CD4-positive, alpha-beta T cell treated with Interferon alpha-2 for 1 hour (primary cell): ENCODE data around the gene SRL.
"Not testable (repeated sequence)": the region's sequence is repeated elsewhere in the genome, so short reads cannot be mapped to it uniquely, and the experiment has no call there.

Experiments used
- DNase-seq, 2 donors: peaks; one replicate each; pipeline ENCODE4 v3.0.0-alpha.2; 2020 to 2022

SRL gene

GRCh38 chr16:4225075-4225474 is 16.8 kb downstream of the SRL start:
- no peak for DNase-seq

GRCh38 chr16:4220358-4220757 is 21.5 kb downstream of the SRL start:
- no peak for DNase-seq

GRCh38 chr16:4218202-4218601 is 23.7 kb downstream of the SRL start:
- DNase-seq: no peak

GRCh38 chr16:4217204-4218131 is 24.4 kb downstream of the SRL start:
- DNase-seq: no peak

GRCh38 chr16:4216596-4216995 is 25.3 kb downstream of the SRL start:
- DNase-seq: no peak

- no peak for DNase-seq
Measured at GRCh38 chr16:4215106-4215505, 26.8 kb downstream of the SRL start.

GRCh38 chr16:4214215-4214621 is 27.7 kb downstream of the SRL start:
- DNase-seq: no peak

- DNase-seq: no peak
Measured at GRCh38 chr16:4213737-4214136, 28.1 kb downstream of the SRL start.

- DNase-seq: no peak
Measured at GRCh38 chr16:4212934-4213296, 29.0 kb downstream of the SRL start.

GRCh38 chr16:4212211-4212933 is 29.5 kb downstream of the SRL start:
- DNase-seq: no peak

GRCh38 chr16:4211445-4212210 is 30.3 kb downstream of the SRL start:
- not testable (repeated sequence) for DNase-seq

- no peak for DNase-seq
Measured at GRCh38 chr16:4209666-4210065, 32.2 kb downstream of the SRL start.

- no peak for DNase-seq
Measured at GRCh38 chr16:4208341-4208751, 33.5 kb downstream of the SRL start.

- no peak for DNase-seq
Measured at GRCh38 chr16:4207683-4208340, 34.1 kb downstream of the SRL start.

GRCh38 chr16:4207229-4207628 is 34.7 kb downstream of the SRL start:
- no peak for DNase-seq

GRCh38 chr16:4206680-4207079 is 35.2 kb downstream of the SRL start:
- DNase-seq: no peak

- no peak for DNase-seq
Measured at GRCh38 chr16:4205971-4206370, 35.9 kb downstream of the SRL start.

- DNase-seq: no peak
Measured at GRCh38 chr16:4204521-4204920, 37.4 kb downstream of the SRL start.

- DNase-seq: no peak
Measured at GRCh38 chr16:4203748-4204147, 38.1 kb downstream of the SRL start.

- no peak for DNase-seq
Measured at GRCh38 chr16:4202615-4203345, 39.1 kb downstream of the SRL start.

GRCh38 chr16:4200781-4201137 is 41.1 kb downstream of the SRL start:
- DNase-seq: no peak
